Measurements from ENCODE around the gene PRR36. TPM values are rescaled to one million over a fixed set of nuclear protein-coding genes. Genes with fewer than 3 reads are reported as not detected.
A peak's percentile ranks its signal among the peaks of the same experiment; 100 is the strongest.
"Not testable (repeated sequence)": the region's sequence is repeated elsewhere in the genome, so short reads cannot be mapped to it uniquely, and the experiment has no call there.

The PRR36 gene
- total RNA-seq, 1 experiment from 2014 or later: 0.14 TPM

GRCh38 chr19:7866399-7867091, 7.6 kb downstream of the PRR36 start:
- peak; percentile 25 for DNase-seq
- no peaks in the 10 kb centered on the region for H3K36me3 ChIP-seq (replicated peaks; ENCODE audit: control insufficient read depth, insufficient read depth, low read length)
- peaks cover 62% of the 10 kb centered on the region for H3K27me3 ChIP-seq (ENCODE audit: control insufficient read depth, insufficient read depth, low read length)
- no peak overlapping the region for H3K4me3 ChIP-seq (ENCODE audit: insufficient read depth, low read depth, low read length)

DNA sequence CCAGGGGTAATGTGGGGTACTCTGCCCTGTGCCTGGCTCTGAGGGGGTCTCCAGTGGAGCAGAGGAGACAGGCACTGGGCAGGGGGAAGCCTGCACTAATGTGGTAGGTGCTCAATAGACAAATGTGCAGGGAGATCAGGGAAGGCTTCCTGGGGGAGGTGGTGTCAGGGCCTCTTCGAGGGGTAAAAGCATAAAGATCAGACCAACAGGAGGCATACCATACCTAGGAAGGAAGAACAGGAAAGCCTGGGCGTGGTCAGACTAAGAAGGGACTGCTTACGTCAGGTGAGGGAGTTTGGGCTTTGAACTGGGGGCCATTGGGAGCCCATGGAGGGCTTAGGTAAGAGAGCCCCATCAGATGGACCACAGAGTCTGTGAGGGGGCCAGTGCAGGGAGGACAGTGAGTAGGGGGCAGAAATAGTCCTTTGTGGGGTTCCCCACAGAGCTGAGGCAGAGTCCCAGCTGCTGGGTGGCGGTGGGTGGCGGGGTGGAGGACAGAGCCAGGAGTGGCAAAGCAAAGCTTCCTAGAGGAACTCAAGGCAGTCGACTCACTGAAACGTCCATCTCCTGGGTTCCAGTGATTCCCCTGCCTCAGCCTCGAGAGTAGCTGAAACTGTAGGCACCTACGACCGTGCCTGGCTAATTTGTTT, 8.8 kb downstream of the PRR36 start:
- no peaks in the 10 kb centered on the region for H3K36me3 ChIP-seq (replicated peaks; ENCODE audit: control insufficient read depth, insufficient read depth, low read length)
- peaks cover 73% of the 10 kb centered on the region for H3K27me3 ChIP-seq (ENCODE audit: control insufficient read depth, insufficient read depth, low read length)
- H3K4me3 ChIP-seq (ENCODE audit: insufficient read depth, low read depth, low read length): no peak overlapping the region
- peak; percentile 37 for DNase-seq

GRCh38 chr19:7864690-7865074, 9.5 kb downstream of the PRR36 start:
- Histone ChIP-seq H3K4me3 (ENCODE audit: insufficient read depth, low read depth, low read length) (no peak overlapping the region), H3K36me3 (replicated peaks; ENCODE audit: control insufficient read depth, insufficient read depth, low read length) (no peaks in the 10 kb centered on the region), H3K27me3 (ENCODE audit: control insufficient read depth, insufficient read depth, low read length) (peaks cover 78% of the 10 kb centered on the region)
- peak; percentile 47 for DNase-seq

GRCh38 chr19:7863971-7864689, 10.1 kb downstream of the PRR36 start:
- DNase-seq: no peak
- no peaks in the 10 kb centered on the region for H3K36me3 ChIP-seq (replicated peaks; ENCODE audit: control insufficient read depth, insufficient read depth, low read length)
- no peak overlapping the region for H3K4me3 ChIP-seq (ENCODE audit: insufficient read depth, low read depth, low read length)
- peaks cover 82% of the 10 kb centered on the region for H3K27me3 ChIP-seq (ENCODE audit: control insufficient read depth, insufficient read depth, low read length)

DNA sequence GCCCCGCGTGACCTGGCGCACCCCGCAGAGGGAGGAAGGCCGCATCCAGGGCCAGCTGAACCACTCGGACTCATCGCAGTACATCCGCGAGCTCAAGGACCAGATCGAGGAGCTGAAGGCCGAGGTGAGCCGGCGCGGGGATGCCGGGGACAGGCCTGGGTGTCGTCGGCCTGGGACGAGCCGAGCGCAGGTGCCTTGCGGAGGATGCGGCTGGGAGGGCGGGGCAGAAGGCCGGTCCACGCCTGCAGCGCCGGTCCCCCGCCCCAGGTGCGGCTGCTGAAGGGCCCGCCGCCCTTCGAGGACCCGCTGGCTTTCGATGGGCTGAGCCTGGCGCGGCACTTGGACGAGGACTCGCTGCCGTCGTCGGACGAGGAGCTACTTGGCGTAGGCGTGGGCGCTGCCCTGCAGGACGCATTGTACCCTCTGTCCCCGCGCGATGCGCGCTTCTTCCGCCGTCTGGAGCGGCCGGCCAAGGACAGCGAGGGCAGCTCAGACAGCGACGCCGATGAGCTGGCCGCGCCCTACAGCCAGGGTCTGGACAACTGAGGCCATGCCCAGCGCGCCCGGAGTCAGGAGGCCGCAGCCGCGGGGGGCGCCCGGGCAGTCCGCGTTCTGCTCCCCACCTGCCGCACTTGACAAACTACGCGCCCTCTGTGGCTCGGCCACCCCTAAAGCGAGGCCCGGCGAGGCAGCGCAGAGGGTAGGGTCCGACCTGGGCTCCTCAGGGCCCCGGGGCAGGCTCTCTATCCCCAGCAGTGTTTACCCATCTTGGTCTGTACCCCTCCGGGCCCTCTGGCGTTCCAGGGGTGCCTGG, 10.8 kb downstream of the PRR36 start:
- no peaks in the 10 kb centered on the region for H3K36me3 ChIP-seq (replicated peaks; ENCODE audit: control insufficient read depth, insufficient read depth, low read length)
- H3K4me3 ChIP-seq (ENCODE audit: insufficient read depth, low read depth, low read length): peak overlapping the region; percentile 47; the same call in 1 of the 2 replicates
- DNase-seq: peak; percentile 65
- H3K27me3 ChIP-seq (ENCODE audit: control insufficient read depth, insufficient read depth, low read length): peaks cover 79% of the 10 kb centered on the region

- Histone ChIP-seq H3K4me3 (ENCODE audit: insufficient read depth, low read depth, low read length) (peak overlapping the region; percentile 49), H3K36me3 (replicated peaks; ENCODE audit: control insufficient read depth, insufficient read depth, low read length) (no peaks in the 10 kb centered on the region), H3K27me3 (ENCODE audit: control insufficient read depth, insufficient read depth, low read length) (peaks cover 80% of the 10 kb centered on the region)
- peak; percentile 100 for DNase-seq
Measured at GRCh38 chr19:7862413-7862951, 11.7 kb downstream of the PRR36 start.

GRCh38 chr19:7861619-7862412, 12.4 kb downstream of the PRR36 start:
- peaks cover 78% of the 10 kb centered on the region for H3K27me3 ChIP-seq (ENCODE audit: control insufficient read depth, insufficient read depth, low read length)
- peak overlapping the region; percentile 49 for H3K4me3 ChIP-seq (ENCODE audit: insufficient read depth, low read depth, low read length)
- peak; percentile 93 for DNase-seq
- no peaks in the 10 kb centered on the region for H3K36me3 ChIP-seq (replicated peaks; ENCODE audit: control insufficient read depth, insufficient read depth, low read length)

DNA sequence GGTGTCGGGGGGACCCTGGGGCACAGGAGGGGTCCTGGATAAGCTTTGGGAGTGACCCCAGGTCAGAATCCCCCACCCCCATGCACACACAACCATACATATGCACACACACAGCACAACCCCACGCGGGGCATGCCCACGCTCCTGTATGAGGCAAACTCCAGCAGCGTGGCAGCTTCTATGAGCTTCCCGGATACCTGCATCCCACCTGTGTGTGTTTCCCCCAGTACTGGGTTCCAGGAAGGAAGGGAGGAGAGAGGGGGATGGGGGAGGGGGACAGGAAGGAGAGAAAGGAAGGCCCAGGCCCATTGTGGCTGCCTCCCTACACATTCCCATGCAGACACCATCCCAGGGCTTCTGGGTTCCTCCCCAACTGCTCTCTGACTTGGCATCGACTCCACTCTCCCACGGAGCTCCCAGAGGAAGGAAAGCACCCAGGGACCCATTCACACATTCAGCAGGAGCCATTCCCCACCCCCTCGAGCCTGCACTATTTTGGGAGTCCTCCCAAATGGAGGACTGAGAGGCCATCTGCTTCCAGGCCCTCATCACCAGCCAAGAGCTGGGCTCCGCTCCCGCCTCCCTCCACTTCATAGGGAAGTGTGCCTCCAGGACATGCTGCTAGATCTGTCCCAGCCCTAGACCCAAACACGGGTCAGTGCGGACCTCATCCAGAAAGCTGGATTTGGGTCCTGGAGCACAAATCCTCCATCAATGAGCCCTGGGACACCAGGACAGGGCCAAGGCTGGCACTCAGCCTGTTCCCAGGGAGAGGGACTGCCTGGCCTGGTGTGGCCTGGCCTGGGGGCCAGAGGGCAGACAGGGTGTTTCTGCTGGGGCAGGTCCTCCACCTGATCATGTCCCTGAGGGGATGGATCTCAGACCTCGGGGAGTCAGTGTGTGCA, 13.2 kb downstream of the PRR36 start:
- DNase-seq: peak; percentile 65
- H3K36me3 ChIP-seq (replicated peaks; ENCODE audit: control insufficient read depth, insufficient read depth, low read length): no peaks in the 10 kb centered on the region
- peaks cover 76% of the 10 kb centered on the region for H3K27me3 ChIP-seq (ENCODE audit: control insufficient read depth, insufficient read depth, low read length)
- H3K4me3 ChIP-seq (ENCODE audit: insufficient read depth, low read depth, low read length): no peak overlapping the region

DNA sequence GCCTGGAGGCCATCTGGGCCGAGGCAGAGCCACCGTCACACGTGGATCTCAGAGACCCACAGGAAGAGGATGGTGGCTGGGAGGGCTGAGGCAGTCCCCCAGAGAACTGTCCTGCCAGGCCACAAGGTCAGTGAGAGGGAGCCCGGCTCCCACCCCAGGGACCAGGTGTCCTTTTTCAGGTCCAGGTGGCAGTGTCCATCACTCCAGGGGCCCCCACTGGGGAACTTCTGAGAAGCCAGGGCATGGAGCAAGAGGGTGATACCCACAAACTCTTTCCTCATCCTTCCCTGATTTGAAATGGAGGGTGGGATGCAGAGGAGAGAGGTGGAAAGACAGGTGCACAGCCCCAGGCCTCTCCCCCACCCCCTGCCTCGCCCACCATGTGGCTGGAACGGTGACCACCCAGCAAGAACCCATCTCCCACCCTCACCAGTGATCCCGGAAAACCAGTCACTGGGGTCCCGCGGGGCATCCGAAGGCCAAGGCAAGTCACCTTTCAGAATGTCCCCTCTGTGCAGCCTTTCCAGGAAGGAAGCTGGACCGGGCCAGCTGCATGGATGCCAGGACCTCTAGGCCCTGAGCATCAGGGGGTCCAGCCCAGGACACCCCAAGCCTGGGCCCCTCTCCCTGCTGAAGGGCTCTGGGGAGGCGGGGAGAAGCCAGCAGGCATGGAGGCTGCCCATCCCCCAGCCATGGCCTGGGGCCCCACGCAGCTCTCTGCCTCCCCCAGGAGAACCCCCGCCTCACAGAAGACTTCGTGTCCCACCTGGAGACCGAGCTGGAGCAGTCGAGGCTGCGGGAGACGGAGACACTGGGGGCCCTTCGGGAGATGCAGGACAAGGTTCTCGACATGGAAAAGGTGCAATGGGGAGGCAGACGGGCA, 14.1 kb downstream of the PRR36 start:
- DNase-seq: peak; percentile 40
- Histone ChIP-seq H3K4me3 (ENCODE audit: insufficient read depth, low read depth, low read length) (no peak overlapping the region), H3K36me3 (replicated peaks; ENCODE audit: control insufficient read depth, insufficient read depth, low read length) (no peaks in the 10 kb centered on the region), H3K27me3 (ENCODE audit: control insufficient read depth, insufficient read depth, low read length) (peaks cover 73% of the 10 kb centered on the region)

DNA sequence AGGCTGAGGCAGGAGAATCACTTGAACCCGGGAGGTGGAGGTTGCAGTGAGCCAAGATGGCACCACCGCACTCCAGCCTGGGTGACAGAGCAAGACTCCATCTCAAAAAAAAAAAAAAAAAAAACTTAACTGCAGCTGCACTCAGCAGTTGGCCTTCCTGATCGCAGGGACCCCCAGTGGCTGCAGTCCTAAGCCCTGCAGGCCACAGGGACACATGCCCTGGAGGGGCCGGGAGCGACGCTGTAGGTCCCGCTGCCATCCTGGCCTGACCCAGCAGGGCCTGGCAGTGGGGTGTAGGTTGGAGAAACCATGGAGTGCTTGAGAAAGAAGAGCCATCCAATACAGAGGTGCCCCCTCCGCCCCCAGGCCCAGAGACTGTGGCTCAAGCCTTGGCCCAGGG, 15.1 kb downstream of the PRR36 start:
- H3K4me3 ChIP-seq (ENCODE audit: insufficient read depth, low read depth, low read length): not testable (repeated sequence)
- DNase-seq: peak; percentile 30

GRCh38 chr19:7858109-7858770, 15.9 kb downstream of the PRR36 start:
- Histone ChIP-seq H3K4me3 (ENCODE audit: insufficient read depth, low read depth, low read length) (peak overlapping the region; percentile 35), H3K27me3 (ENCODE audit: control insufficient read depth, insufficient read depth, low read length) (peaks cover 59% of the 10 kb centered on the region), H3K36me3 (replicated peaks; ENCODE audit: control insufficient read depth, insufficient read depth, low read length) (no peaks in the 10 kb centered on the region)
- DNase-seq: peak; percentile 97

More for the DNA sequence above, 15.1 kb downstream of the PRR36 start:
- peaks cover 68% of the 10 kb centered on the region for H3K27me3 ChIP-seq (ENCODE audit: control insufficient read depth, insufficient read depth, low read length)
- not testable (repeated sequence) for H3K36me3 ChIP-seq (replicated peaks; ENCODE audit: control insufficient read depth, insufficient read depth, low read length)

DNA sequence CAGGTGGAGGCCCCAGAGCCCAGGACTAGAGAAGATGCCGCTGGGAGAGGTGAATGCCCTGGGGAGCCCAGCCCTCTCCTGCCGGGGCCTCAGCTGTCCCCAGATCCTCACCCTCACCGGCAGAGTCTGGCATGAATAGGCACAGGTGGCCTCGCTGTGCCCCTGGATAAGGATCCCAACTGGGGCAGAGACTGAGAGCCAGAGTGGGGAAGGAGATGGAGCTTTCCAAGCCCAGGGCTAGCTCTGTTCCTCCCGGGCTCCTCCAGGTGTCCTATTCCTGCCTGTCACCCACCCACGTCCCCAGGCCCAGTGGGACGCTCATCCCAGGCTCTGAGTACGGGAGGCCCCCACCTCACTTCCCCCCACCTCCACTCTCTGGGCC, 16.5 kb downstream of the PRR36 start:
- H3K36me3 ChIP-seq (replicated peaks; ENCODE audit: control insufficient read depth, insufficient read depth, low read length): no peaks in the 10 kb centered on the region
- H3K4me3 ChIP-seq (ENCODE audit: insufficient read depth, low read depth, low read length): peak overlapping the region; percentile 35
- peaks cover 56% of the 10 kb centered on the region for H3K27me3 ChIP-seq (ENCODE audit: control insufficient read depth, insufficient read depth, low read length)
- no peak for DNase-seq

Data from H7 (cell line).